HUES6 (cell line): ENCODE data around the gene ITPK1.
"Not testable (repeated sequence)": the region's sequence is repeated elsewhere in the genome, so short reads cannot be mapped to it uniquely, and the experiment has no call there.

Experiments
- H3K27ac ChIP-seq: 2 replicates; pipeline ENCODE4 v1.7.0; 2013; ENCODE audit warnings: low read depth, mild to moderate bottlenecking, low read length, inconsistent platforms
- H3K27me3 ChIP-seq: 2 replicates; pipeline ENCODE4 v1.6.1; 2013; ENCODE audit warnings: low read length; ENCODE audit not compliant: control insufficient read depth, insufficient read depth
- H3K36me3 ChIP-seq: 2 replicates; pipeline ENCODE4 v1.6.1; 2013; ENCODE audit warnings: low read length; ENCODE audit not compliant: control insufficient read depth, insufficient read depth
- H3K4me1 ChIP-seq: 2 replicates; pipeline ENCODE4 v1.6.1; 2013; ENCODE audit warnings: low read length; ENCODE audit not compliant: control insufficient read depth, insufficient read depth
- H3K4me3 ChIP-seq: 2 replicates; pipeline ENCODE4 v1.5.1; 2013; ENCODE audit warnings: low read depth, low read length
- H3K9ac ChIP-seq: one replicate; pipeline ENCODE4 v1.6.1; 2013; ENCODE audit warnings: mild to moderate bottlenecking, low read length
- H3K9me3 ChIP-seq: 2 replicates; pipeline ENCODE4 v1.6.1; 2013; ENCODE audit warnings: low read depth, low read length; ENCODE audit not compliant: control insufficient read depth, insufficient read depth

ITPK1 gene

DNA sequence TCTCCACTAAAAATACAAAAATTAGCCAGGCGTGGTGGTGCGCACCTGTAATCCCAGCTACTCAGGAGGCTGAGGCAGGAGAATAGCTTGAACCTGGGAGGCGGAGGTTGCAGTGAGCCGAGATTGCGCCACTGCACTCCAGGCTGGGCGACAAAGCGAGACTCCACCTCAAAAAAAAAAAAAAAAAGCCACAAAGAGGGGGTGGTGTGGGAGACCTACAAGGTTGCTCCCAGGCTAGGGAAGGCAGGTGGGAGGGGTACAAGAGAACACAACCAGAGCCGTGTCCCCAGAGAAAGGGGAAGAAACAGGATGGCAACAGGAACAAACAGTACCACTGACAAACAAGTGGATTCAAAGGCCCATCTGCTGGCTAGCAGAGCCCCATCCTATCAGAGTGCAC, 4.2 kb downstream of the ITPK1 start:
- Histone ChIP-seq H3K27me3 (peaks cover 13% of the 10 kb centered on the region; the same call in 1 of the 2 replicates), H3K4me1 (peaks cover 39% of the 10 kb centered on the region)
- not testable (repeated sequence) for H3K9me3 ChIP-seq, H3K9ac ChIP-seq, H3K36me3 ChIP-seq, H3K4me3 ChIP-seq, H3K27ac ChIP-seq

DNA sequence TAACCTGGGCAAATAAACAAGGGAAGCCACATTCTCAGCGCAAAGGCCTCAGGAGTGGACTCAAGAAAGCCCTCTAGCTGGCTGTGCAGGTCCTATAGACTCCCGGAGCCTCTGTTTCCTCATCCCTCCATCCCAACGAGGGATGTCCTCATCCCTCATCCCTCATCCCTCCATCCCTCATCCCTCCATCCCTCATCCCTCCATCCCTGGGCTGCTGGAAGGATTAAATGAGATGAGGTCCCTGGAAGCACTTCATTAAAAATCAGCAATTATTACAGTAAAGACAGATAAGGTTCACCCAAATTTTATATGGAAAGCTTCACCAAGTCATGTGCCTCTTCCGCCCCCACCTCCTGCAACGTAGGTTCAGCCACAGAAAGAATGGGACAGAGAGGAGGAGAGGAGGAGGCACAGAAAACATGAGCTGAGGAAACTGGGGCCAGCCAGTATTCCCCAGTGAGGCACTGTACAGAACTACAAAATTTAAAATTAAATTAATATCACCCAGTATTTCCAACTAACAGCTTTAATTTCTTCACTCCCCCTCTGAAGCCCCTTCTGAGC, 4.8 kb downstream of the ITPK1 start:
- Histone ChIP-seq H3K9ac (no peak overlapping the region), H3K4me3 (no peak overlapping the region), H3K4me1 (peaks cover 38% of the 10 kb centered on the region), H3K27ac (no peak overlapping the region), H3K9me3 (no peaks in the 10 kb centered on the region), H3K27me3 (peaks cover 13% of the 10 kb centered on the region; the same call in 1 of the 2 replicates), H3K36me3 (no peaks in the 10 kb centered on the region)

DNA sequence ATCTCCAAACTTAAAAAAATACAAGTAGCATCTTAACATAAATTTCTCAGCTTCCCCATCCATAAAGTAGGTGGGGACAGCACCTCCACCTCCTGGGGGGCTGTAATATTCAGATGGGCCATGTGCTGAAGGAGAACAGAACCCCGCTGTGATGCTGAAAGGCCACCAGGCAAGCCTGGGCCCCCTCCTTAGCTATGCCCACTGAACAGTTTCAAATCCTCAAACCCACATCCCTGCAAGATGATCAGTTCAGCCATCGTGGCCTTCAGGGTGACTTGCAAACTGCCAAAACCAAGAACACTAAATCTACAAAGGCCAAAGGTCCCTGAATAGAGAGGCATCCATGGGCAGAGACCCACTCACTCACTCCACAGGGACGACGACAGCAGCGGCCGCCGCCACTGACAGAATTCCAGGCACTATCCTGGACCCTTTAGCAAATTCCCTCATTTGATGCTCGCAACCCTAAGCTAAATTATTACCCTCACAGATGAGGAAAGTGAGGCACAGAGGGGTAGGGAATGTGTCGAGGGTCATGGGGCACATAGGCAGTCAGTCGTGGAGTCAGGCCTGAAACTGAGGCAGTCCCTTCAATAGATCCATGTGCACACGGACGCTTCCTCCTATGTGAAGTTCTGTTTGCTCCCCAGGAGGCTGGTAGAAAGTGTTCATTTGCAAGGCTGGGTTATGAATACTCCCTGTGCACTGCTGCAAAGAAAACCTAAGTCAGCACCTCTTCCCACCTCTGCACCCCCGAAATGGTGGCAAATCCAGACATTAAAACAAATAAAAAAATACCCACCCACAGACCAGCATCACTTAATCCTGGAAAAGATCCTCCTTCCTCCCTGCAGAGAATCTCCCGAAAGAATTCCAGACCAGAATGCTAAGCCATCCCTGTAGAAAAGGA, 5.9 kb downstream of the ITPK1 start:
- H3K9me3 ChIP-seq = no peaks in the 10 kb centered on the region
- no peaks in the 10 kb centered on the region for H3K36me3 ChIP-seq
- H3K27ac ChIP-seq = no peak overlapping the region
- no peak overlapping the region for H3K9ac ChIP-seq
- no peak overlapping the region for H3K4me3 ChIP-seq
- peaks cover 43% of the 10 kb centered on the region for H3K4me1 ChIP-seq
- H3K27me3 ChIP-seq = peaks cover 10% of the 10 kb centered on the region; the same call in 1 of the 2 replicates

DNA sequence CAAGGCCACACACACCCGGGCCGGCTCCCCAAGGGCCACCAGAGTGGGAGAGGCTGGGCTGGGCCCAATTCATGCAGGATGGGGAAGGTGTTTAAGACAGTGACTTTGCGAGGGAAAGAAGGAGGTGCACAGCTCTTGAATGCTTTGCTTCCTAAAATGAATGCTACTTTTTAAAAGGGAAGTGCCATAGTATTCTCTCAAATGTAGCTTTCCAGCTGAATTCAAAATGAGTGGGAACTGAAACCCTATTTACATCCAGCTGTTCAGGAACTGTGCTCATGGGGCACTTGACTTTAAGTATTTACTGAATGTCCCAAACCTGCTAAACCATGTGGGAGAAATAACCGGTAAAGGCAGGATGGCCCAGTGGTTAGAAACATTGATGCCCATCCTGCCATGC, 7.6 kb downstream of the ITPK1 start:
- no peak overlapping the region for H3K4me3 ChIP-seq
- no peak overlapping the region for H3K9ac ChIP-seq
- H3K27me3 ChIP-seq = no peaks in the 10 kb centered on the region
- H3K36me3 ChIP-seq = no peaks in the 10 kb centered on the region
- no peaks in the 10 kb centered on the region for H3K9me3 ChIP-seq
- H3K4me1 ChIP-seq = peaks cover 32% of the 10 kb centered on the region
- H3K27ac ChIP-seq = no peak overlapping the region

DNA sequence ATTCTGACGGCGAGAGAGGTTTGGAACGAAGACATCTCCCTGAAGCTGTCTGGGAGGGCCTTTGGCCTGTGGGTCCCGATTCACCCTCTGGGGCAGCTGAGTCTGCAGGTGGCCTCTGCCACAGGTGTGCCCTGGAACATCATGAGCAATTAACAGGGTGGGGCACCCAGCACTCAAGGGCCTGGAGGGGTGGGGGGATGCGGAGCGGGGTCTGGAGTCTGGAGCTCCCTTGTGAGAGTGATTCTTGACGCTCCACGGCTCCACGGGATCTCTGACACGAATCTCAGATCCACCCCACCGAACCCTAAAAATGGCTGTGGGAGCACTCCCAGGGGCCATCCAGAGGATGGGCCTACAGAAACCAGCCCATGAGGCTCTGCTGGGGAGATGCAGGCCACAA, 8.3 kb downstream of the ITPK1 start:
- no peaks in the 10 kb centered on the region for H3K36me3 ChIP-seq
- H3K9me3 ChIP-seq = no peaks in the 10 kb centered on the region
- H3K27me3 ChIP-seq = no peaks in the 10 kb centered on the region
- no peak overlapping the region for H3K9ac ChIP-seq
- peaks cover 30% of the 10 kb centered on the region for H3K4me1 ChIP-seq
- no peak overlapping the region for H3K4me3 ChIP-seq
- H3K27ac ChIP-seq = no peak overlapping the region

DNA sequence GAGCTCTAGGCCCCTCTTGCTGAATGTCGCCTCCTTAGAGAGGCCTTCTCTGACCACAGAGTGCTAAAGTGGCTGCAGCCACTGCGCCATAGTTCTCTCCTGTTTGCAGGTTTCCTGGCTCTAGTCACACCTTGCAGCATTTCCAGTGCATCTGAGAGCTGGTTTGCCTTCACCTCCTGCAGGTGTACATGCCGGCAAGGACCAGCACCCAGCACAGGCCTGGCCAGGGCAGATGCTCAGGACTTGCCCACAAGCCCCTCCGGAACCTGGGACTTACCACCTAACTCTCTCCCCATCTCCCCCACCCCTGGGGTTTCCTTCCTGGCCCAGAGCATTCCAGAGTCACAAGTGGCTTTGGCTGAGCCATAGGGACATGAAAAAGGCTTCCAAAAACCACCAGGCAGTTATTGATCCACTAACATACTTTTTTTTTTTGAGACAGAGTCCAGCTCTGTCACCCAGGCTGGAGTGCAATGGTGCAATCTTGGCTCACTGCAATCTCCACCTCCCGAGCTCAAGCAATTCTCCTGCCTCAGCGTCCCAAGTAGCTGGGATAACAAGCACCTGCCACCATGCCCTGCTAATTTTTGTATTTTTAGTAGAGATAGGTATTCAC, 9.1 kb downstream of the ITPK1 start:
- Histone ChIP-seq H3K27me3 (no peaks in the 10 kb centered on the region), H3K9me3 (no peaks in the 10 kb centered on the region), H3K4me1 (peaks cover 26% of the 10 kb centered on the region), H3K9ac (no peak overlapping the region), H3K36me3 (no peaks in the 10 kb centered on the region), H3K4me3 (no peak overlapping the region), H3K27ac (no peak overlapping the region)

DNA sequence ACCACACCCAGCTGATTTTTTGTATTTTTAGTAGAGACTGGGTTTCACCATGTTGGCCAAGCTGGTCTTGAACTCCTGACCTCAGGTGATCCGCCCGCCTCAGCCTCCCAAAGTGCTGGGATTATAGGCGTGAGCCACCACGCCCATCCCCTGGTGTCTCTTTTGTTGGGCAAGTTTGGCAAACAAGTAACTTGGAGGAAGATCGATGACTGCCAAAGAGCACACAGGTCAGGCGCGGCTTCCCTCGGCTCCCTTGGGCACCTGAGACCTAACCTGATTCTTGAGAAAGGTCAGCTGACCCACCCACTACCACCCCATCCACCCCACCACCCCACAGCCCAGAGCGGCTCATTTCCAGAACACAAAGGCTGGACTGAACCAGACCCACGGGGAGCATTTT, 9.9 kb downstream of the ITPK1 start:
- H3K4me1 ChIP-seq = peaks cover 31% of the 10 kb centered on the region
- H3K9ac ChIP-seq, H3K36me3 ChIP-seq, H3K9me3 ChIP-seq, H3K4me3 ChIP-seq, H3K27ac ChIP-seq, H3K27me3 ChIP-seq: not testable (repeated sequence)

DNA sequence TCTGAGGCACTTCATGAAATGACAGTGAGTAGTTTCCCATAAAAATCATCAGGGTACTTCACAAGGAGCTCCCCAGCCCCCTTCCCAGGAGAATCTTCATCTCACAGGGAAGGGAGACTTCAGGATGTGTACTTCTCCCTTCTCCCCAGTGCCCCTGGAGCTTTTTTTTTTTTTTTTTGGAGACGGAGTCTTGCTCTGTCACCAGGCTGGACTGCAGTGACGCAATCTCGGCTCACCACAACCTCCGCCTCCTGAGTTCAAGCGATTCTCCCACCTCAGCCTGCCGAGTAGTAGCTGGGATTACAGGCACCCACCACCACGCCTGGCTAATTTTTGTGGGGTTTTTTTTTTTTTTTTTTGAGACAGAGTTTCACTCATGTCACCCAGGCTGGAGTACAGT, 10.4 kb downstream of the ITPK1 start:
- Histone ChIP-seq H3K4me3 (no peak overlapping the region), H3K27me3 (no peaks in the 10 kb centered on the region), H3K9me3 (no peaks in the 10 kb centered on the region), H3K36me3 (no peaks in the 10 kb centered on the region), H3K27ac (no peak overlapping the region), H3K9ac (no peak overlapping the region), H3K4me1 (peaks cover 33% of the 10 kb centered on the region)

DNA sequence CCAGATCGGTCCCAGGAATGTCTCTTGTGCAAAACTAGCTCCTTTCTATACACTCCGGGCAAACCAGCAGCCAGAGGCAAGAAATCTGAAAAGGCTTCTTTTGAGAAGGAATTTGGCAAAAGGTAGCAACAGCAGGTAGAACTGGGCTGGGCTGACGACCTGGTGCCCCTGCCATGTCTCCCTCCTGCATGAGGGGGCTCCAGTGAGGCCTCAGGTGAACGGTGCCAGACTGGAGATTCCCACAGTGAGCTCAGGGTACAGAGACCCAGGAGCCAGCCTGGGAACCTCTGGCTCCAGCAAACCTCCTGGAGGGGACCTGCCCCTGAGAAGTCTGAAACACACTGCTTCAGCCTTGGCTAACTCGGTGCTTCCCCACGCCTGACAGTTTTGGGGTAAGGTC, 10.8 kb downstream of the ITPK1 start:
- H3K4me3 ChIP-seq = no peak overlapping the region
- no peak overlapping the region for H3K27ac ChIP-seq
- H3K9me3 ChIP-seq = no peaks in the 10 kb centered on the region
- H3K4me1 ChIP-seq = peaks cover 33% of the 10 kb centered on the region
- no peak overlapping the region for H3K9ac ChIP-seq
- H3K27me3 ChIP-seq = no peaks in the 10 kb centered on the region
- no peaks in the 10 kb centered on the region for H3K36me3 ChIP-seq

DNA sequence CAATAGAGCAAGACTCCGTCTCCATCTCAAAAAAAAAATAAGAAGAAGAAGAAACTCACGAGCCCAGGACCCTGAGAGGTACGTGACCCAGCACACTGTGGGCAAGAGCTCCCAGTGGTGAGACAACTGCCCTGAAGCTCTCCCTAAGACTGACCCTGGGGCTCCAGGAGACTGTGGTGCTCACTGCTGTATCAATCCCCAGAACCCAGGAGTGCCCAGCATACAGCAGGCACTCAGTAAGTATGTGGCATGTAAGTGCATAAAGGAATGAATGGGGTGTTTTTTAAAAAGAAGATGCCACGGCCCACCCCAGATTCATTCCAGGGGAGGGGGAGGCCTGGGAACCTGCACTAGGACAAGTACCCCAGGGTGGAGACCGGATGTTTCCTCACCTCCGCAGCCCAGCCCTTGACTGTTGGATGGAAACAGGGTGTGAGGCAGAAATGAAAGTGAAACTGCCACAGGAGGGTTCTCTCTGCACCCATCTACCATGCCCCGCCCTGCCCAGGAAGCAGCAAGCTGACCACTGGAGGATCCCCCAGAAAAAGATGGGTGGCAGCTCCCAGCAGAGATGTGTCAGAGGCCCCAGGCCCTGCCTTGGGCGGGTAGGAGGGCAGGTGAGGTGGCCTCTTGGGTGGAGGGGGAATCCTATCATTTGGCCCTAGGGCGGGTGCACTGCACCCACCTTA, 12.2 kb downstream of the ITPK1 start:
- Histone ChIP-seq H3K36me3 (no peaks in the 10 kb centered on the region), H3K9ac (no peak overlapping the region), H3K27ac (no peak overlapping the region)

DNA sequence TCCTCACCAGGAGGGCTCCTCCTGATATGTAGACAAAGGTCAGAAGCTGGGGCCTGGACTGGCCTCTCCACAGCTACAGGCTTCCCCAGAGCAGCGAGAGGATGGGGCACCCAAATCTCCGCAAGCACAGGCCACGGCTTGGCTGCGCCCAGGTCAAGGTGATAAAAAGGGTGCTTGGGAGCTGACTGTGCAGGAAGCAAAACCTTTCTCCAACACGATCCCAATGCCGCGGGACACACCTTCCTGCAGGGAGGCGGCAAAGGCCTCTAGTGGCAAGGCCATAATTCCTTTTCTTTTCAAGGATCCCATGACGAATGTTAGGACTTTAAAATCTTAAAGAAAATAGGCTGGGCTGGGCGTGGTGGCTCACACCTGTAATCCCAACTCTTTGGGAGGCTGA, 13.6 kb downstream of the ITPK1 start:
- no peaks in the 10 kb centered on the region for H3K9me3 ChIP-seq
- no peak overlapping the region for H3K9ac ChIP-seq
- no peak overlapping the region for H3K27ac ChIP-seq
- H3K4me3 ChIP-seq = no peak overlapping the region
- no peaks in the 10 kb centered on the region for H3K27me3 ChIP-seq
- H3K36me3 ChIP-seq = no peaks in the 10 kb centered on the region
- peaks cover 38% of the 10 kb centered on the region; the same call in 1 of the 2 replicates for H3K4me1 ChIP-seq

More for the DNA sequence above, 12.2 kb downstream of the ITPK1 start:
- Histone ChIP-seq H3K9me3 (no peaks in the 10 kb centered on the region), H3K4me1 (peaks cover 38% of the 10 kb centered on the region; the same call in 1 of the 2 replicates), H3K27me3 (no peaks in the 10 kb centered on the region), H3K4me3 (no peak overlapping the region)
